Stimulated activated CD4-positive, alpha-beta T cell treated with anti-CD3 and anti-CD28 coated beads, Interleukin-2, amount 100 ng/mL, for 48 hours (primary cell): ENCODE results near the gene AMBP.
"Not testable (repeated sequence)": the region's sequence is repeated elsewhere in the genome, so short reads cannot be mapped to it uniquely, and the experiment has no call there.

Experiments used
- DNase-seq, 2 donors: peaks; one replicate each; pipeline ENCODE4 v3.0.0-alpha.2; 2020

The AMBP gene

GRCh38 chr9:114090798-114091197, 12.7 kb upstream of the AMBP start:
- no peak for DNase-seq

GRCh38 chr9:114089206-114089840, 11.2 kb upstream of the AMBP start:
- DNase-seq = no peak

GRCh38 chr9:114088571-114089170, 10.6 kb upstream of the AMBP start:
- no peak for DNase-seq

GRCh38 chr9:114087721-114088120, 9.6 kb upstream of the AMBP start:
- DNase-seq = no peak

- DNase-seq = no peak
Measured at GRCh38 chr9:114086607-114087006, 8.5 kb upstream of the AMBP start.

GRCh38 chr9:114086009-114086408, 7.9 kb upstream of the AMBP start:
- no peak for DNase-seq

- no peak for DNase-seq
Measured at GRCh38 chr9:114085387-114085789, 7.3 kb upstream of the AMBP start.

- DNase-seq = no peak
Measured at GRCh38 chr9:114084282-114085073, 6.4 kb upstream of the AMBP start.

GRCh38 chr9:114083666-114084065, 5.6 kb upstream of the AMBP start:
- no peak for DNase-seq

- DNase-seq = not testable (repeated sequence)
Measured at GRCh38 chr9:114082763-114083412, 4.8 kb upstream of the AMBP start.

- DNase-seq = peak; percentile 88 to 90
Measured at GRCh38 chr9:114082017-114082762, 4.1 kb upstream of the AMBP start.

GRCh38 chr9:114081441-114082016, 3.4 kb upstream of the AMBP start:
- DNase-seq = no peak

- DNase-seq = no peak
Measured at GRCh38 chr9:114080773-114081440, 2.8 kb upstream of the AMBP start.

GRCh38 chr9:114080195-114080772, 2.2 kb upstream of the AMBP start:
- no peak for DNase-seq

- DNase-seq = no peak
Measured at GRCh38 chr9:114078781-114079156, 669 bp upstream of the AMBP start.

GRCh38 chr9:114077162-114077837, 800 bp downstream of the AMBP start:
- no peak for DNase-seq

GRCh38 chr9:114076237-114077161, 1.6 kb downstream of the AMBP start:
- DNase-seq = no peak

GRCh38 chr9:114075602-114076001, 2.5 kb downstream of the AMBP start:
- DNase-seq = no peak
